HG03135 (cell line): ENCODE results near the gene NFYB.
A peak's percentile ranks its signal among the peaks of the same experiment; 100 is the strongest.
"Not testable (repeated sequence)": the region's sequence is repeated elsewhere in the genome, so short reads cannot be mapped to it uniquely, and the experiment has no call there.

Experiments used
- ATAC-seq: cut with Tn5 transposase; IDR thresholded peaks from one replicate; pipeline ENCODE4 v1.9.1; 2021; ENCODE audit warnings: mild to moderate bottlenecking, moderate library complexity; ENCODE audit not compliant: unreplicated experiment

NFYB gene

DNA sequence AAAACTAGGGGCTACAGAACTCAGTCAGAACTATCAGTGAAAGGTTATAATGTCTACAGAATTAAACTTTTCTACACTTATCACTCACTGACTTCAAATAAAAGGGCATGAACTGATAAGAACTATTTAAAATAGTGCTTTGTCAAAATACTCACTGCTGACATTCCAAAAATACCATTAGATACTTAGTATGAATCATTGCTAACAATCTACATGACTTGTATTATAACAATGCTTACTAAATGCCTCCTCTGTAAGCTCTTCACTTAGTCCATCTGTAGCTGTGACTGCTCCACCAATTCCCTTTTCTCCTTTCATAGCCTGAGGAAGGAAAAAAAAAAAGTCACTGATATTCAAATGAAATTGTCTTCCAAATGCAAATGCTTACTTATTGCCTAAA lies 17.0 kb downstream of the NFYB start:
- ATAC-seq = no peak

DNA sequence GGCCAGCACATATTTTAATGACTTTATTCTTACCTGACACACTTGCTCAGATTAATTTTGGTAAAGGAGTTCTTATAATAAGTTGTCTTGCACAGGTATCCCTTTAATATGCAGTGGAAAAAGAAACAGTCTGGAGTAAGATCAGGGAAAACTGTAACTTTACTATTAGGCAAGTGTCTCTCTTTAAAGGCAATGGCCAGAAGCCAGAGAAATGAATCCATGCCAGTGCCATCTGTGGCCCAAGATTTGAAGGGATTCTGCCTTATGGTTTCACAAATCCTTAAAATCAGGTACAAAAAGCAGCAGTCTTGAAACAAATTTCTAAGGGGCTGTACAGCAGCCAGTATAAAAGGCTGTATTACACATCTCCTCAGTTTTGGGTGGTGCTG lies 22.4 kb downstream of the NFYB start:
- no peak for ATAC-seq

DNA sequence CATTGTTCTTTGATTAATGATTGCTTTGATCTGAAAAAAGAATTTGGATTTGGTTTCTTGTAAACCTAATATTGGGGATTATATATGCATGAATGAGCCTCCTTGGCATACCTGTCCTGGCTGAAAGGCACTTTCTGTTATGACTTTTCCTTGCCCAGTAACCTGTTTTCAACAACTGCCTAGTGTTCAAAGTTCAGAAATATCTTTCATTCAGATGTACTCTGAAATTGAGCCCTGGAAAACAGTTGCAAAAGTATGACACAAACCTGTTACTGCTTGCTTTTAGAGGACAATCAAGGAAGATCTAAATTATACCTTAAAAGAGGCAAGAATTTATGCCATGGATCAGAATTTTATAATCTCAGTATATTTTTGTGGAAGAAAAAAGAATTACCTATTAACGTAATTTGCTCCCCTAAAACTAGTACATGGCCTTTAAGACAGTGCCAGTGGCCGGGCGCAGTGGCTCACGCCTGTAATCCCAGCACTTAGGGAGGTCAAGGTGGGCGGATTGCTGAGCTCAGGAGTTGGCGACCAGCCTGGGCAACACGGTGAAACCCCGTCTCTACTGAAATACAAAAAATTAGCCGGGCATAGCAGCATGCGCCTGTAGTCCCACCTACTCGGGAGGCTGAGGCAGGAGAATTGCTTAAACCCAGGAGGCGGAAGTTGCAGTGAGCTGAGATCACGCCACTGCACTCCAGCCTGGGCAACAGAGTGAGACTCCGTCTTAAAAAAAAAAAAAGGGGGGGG lies 23.0 kb downstream of the NFYB start:
- ATAC-seq = not testable (repeated sequence)

DNA sequence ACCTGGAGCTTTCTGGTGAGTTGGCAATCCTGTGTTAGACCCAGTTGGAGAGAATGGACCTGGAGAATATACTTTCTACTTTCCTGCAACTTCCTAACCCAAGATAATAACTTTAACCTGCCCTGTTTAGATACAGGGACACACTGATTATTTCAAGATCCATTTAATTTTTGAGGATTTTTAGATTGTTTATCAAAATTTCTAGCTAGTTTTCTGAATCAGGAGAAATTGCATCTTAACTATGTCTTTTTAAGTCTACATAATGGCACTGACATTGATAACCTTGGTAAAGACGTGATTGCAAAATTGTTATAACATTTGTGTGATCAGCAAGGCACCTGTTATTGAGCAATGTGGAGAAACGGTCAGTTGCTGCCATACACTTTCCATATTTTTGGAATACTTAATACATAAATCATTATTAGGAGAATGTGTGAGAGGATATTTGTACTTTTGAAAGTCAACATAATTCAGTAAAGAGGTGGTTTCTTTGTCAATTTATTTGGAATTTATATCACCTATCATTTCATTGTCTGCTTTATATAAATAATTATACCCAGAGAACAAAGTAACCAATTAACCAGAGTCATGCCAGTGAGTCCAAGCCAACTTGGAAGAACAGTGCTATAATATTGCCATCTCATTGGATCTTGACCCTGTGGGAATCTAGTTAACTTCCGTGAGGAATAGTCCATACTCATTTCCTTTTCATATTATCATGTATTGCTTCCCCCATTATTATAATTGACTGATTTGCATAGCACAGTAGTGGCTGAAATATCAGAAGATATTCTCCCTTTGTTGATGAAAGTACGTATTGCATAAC lies 28.4 kb downstream of the NFYB start:
- ATAC-seq = no peak

DNA sequence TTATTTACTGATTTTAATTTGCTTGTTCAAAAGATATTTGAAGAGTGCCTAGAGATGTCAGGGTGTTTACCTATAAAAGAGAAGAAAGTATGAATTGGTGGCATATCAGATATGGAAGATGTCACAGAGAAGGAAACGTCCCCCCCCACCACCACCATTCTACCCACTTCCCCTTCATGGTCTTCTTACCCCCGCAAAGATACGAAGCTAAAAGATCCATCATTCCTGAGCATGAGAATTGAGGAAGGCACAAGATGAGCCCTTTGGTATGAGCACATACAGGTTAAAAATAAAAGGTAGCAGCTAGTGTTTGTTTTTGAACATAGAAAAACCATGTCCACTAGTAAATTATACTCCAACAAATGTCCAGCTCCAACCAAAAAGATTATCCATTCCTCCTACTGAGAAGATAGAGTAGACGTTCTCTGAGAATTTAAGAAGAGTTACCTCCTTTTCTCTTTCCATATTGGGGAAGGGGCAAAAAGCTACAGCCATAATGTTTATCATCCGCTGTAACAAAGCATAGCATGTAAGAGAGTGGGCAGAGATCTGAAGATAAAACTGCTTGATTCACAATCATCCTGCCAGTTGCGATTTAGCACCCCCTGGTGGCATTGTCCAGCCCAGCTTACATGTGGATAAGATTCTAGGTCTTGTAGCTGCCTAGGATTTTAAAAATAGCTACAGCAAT lies 29.1 kb downstream of the NFYB start:
- ATAC-seq = no peak

DNA sequence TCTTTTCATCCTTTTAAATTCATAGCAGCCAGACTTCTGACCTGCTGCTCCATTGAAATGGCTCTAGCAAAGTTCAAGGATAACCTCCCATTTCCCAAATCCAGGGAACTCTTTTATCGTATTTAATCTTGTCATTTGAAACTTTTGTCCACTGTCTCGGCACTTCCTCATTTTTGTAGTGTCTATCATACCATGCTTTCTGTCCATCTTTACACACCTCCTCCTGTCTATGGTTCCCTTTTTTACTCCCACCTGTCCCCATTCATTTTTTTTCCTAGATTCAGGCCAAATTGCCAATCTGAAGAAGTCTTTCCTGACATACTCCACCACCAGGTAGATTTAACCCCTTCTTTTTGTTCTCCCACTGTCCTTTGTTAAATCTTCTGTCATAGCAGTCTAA lies 31.0 kb downstream of the NFYB start:
- no peak for ATAC-seq

DNA sequence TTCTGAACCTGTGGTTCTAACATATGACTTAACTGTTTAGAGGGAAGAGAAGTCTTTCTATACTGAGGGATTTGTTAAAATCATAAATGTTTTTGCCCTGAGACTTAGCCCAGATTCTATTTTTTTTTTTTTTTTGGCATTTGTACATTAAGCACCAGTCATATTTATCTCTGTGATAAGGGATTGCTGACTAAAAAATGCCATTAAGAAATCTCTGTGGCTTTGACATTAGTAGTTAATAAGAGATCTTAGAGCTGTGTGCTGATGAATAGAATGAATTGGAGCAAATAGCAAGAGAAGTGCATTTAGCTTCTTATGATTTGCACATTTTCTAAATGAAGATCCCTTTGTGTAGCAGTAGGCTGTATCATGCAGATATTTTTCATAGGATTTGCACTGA lies 32.5 kb downstream of the NFYB start:
- ATAC-seq = no peak

DNA sequence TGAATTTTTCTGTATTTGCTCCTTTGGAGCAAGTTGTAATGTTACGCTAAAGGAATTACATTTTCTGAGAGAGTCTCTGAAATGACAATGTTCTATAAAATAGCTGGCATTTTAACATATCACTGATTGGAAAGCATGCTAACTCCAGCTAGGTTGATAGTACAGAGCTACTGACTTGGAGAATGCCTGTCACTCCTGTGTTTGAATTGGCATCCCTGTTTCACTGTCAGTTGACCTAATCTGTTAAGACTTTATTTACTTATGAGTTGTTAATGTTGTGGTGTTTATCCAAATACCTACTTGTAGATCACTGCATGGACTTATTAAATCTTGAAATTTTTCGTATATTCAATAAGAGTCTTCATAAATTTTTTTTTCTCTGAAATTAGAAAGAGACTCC lies 40.1 kb downstream of the NFYB start:
- no peak for ATAC-seq

DNA sequence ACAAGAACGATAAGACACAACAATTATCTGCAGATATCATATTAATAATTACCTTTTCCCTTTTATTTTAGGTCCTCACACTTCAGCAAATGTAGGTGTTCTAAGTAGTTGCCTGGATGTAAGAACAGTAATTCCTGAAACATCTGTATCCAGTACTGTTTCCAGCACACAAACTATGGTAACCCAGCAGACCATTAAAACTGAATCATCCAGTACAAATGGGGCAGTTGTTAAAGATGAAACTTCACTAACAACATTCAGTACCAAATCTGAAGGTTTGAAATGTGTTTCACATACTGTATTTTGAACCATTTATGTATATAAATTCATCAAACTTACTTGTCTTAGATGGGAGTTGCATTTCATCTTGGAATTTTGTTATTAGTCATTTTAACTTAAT lies 42.7 kb downstream of the NFYB start:
- ATAC-seq = no peak

DNA sequence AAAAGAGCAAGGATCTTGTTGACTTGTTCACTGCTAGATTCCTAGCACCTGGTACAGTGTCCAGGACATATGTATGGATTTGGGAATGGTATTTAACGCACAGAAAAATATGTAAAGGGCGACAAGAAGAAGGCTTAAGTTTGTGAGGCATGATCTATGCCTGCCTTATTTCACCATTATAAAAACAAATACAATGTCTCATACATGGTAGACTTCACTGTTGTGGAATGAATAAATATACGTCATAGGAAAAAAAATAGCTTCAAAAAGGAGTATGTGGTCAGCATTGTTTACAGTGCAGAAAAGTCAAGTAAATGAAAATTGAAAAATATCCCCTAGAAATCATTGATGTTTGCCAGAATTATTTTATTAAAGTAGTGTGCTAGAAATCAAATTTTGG lies 43.7 kb downstream of the NFYB start:
- no peak for ATAC-seq

DNA sequence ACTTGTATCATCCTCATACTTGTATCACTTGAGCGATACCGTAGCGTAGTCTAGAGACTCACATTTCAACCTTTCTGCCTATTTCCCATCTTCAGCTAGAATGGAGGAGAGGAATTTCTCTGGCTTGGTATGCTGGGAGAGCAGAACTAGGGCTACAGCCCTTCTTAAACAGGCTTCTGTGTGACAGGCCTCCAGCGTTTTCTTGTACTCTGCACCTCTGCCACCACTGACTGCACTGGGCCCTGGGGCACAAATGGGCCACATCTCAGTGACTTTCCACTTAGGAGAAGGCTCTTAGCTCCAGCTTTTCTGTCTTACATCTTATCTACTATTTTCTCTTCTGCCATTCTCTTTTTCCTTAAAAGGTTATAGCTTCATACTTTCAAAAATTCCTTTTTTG lies 46.9 kb downstream of the NFYB start:
- ATAC-seq = no peak

DNA sequence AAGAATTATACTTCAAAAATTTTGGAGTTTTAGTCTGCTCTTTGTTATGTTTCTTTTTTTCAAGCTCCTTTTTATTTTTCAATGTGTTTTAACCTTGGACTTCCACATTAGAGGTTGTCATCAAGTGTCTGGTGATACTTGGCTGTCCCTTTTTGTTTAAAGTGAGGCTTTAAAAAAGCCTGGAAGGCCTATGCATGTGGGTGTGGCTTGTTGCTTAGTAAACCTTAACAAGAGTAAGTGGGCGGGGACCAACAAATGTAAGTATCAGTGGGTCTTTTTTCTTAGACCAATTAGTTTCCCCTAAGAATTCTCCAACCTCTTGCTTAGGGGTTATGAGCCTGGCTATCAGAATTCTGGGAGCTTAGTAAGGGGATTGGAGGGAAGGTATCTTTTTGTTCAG lies 47.3 kb downstream of the NFYB start:
- no peak for ATAC-seq

DNA sequence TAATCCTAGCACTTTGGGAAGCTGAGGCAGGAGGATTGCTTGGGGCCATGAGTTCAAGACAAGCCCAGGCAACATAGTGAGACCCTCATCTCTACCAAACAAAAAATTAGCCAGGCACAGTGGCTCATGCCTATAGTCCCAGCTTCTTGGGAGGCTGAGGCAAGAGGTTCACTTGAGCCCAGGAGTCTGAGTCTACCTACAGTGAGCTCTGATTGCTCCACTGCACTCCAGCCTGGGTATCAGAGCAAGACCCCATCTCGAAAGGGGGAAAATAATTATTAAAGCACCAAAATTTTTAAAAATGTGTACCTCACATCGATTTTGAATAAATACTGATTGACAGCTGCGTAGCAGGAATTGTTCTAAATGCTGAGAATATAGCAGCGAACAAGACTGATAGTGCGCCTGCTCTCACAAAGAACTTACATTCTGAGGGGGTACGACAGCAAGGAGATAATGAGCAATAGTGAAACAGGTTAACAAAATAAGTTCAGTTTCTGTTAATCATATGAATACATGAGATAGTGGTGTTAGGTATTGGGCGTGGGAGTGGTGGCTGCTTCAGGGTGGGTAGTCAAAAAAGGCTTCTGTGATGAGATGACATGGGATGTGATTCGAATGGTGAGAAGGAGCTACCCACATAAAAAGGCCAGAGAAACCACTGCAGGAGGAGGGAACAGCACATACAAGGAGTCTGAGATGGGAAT lies 54.1 kb downstream of the NFYB start:
- ATAC-seq = peak; percentile 81

DNA sequence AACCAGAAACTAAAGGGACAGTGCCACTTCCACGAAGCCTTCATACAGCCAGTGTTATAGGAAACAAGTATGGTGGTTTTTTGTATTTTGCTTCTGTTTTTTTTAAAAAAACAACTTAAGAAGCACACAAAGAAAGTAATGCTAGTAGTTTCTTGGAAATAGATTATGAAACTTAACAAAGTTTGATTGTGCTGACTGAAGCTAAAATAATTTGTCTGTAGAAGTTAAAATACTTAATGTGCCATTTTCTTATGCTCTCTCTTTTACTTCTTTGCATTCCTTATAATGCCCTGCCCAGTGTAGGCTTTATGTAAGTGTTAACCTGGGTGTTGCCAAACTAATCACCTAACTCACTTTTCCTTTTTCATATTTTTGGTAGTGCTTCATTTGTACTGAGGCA lies 57.2 kb downstream of the NFYB start:
- ATAC-seq = no peak

DNA sequence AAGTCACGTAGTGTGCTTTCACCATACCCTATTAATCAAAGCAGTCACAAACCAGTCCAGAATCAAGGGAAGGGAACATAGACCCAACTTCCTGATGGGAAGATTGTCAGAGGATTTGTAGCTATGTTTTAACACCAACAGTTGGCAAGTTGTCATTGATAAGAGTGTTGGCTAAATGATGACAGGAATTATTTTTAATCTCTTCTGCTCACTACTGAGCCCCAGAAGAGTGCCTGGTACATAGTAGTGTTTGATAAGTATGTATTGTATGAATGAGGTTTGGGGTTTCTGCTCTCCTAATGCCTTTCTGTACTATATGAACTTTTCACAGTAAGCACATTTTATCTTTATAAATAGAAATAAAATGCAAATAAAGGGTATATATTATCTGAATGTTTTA lies 59.0 kb downstream of the NFYB start:
- no peak for ATAC-seq

DNA sequence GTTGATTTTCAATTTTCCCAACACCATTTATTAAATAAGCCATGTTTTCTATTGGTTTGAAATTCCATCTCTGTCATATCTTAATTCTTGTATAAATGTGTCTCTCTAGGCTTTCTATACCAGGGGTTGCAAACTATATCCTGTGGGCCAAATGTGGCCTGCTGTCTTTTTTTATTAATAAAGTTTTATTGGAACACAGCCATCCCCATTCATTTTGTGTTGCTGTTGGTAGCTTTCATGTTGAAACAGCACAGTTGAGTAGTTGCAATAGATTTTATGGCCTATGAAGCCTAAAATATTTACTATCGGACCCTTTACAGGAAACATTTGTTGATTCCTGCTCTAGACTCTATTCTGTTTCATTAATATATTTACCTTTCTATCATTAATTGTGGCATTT lies 64.3 kb downstream of the NFYB start:
- no peak for ATAC-seq

DNA sequence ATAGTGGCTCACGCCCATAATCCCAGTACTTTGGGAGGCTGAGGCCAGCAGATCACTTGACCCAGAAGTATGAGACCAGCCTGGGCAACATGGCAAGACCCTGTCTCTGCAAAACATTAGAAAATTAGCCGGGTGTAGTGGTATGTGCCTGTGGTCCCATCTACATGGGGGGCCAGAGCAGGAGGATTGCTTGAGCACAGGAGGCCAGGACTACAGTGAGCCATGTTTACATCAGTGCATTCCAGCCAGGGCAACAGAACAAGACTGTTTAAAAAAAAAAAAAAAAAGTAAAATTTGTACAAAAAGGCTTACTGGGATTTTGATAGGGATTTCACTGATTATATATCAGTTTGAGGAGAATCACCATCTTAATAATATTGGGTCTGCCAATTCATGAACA lies 65.9 kb downstream of the NFYB start:
- no peak for ATAC-seq
